ENCODE results near the gene KIR3DL2.
"Not testable (repeated sequence)": the region's sequence is repeated elsewhere in the genome, so short reads cannot be mapped to it uniquely, and the experiment has no call there.

DNA sequence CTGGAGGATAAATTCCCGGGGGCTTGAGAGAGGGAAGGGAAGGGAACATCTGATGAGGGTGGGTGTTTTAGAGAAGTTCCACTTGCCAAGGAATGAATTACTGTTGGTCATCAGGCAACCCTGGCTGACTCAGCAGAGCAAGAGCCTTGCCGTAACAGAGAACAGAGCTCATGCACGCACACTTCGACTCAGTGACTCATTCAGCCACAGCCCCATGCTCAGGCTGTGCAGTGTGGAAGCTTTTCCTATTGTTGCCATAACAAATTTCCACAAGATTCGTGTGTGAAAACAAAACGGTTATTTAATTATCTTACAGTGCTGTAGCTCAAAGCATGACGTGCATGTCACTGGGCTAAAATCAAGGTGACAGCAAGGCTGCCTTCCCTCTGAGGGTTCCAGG lies 9.2 kb downstream of the KIR3DL2 start:
- TF ChIP-seq, protein P1, sequence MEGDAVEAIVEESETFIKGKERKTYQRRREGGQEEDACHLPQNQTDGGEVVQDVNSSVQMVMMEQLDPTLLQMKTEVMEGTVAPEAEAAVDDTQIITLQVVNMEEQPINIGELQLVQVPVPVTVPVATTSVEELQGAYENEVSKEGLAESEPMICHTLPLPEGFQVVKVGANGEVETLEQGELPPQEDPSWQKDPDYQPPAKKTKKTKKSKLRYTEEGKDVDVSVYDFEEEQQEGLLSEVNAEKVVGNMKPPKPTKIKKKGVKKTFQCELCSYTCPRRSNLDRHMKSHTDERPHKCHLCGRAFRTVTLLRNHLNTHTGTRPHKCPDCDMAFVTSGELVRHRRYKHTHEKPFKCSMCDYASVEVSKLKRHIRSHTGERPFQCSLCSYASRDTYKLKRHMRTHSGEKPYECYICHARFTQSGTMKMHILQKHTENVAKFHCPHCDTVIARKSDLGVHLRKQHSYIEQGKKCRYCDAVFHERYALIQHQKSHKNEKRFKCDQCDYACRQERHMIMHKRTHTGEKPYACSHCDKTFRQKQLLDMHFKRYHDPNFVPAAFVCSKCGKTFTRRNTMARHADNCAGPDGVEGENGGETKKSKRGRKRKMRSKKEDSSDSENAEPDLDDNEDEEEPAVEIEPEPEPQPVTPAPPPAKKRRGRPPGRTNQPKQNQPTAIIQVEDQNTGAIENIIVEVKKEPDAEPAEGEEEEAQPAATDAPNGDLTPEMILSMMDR (IDR thresholded peaks at IDR 0.05), result not testable (repeated sequence)
- TF ChIP-seq POLR2A (IDR thresholded peaks at IDR 0.05), result not testable (repeated sequence)

Data from uterus (tissue), 2 donors.